ENCODE results near the gene DSPP. TPM values are rescaled to one million over a fixed set of nuclear protein-coding genes. Genes with fewer than 3 reads are reported as not detected.

DSPP gene
- total RNA-seq, 1 experiment from 2014 or later = not detected

DNA sequence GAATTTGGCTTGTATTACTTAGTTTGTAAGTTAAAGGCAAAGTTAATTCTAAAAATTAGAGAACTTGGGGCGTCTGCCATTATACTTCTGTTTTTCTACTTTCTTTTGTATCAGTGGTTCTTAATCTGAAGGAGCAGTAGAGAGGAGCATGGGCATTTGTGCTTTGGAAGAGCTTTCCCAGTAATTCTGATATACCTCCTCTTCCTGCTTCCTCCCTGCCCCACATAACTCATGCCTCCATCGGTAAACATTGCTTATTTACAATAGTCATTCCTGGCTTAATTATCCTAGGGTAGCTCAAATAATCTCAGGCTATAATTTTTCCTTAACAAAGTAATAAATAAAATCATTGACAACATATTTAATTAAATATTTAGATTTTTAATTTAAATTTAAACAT, 42.1 kb upstream of the DSPP start:
- TF ChIP-seq SOX15 (CRISPR knock-in tag; IDR thresholded peaks at IDR 0.05) (no peak), ZNF423 (CRISPR knock-in tag; IDR thresholded peaks at IDR 0.05) (no peak), ZNF281 (CRISPR knock-in tag; IDR thresholded peaks at IDR 0.05) (no peak), TP53 (CRISPR knock-in tag; IDR thresholded peaks at IDR 0.05) (no peak), ZNF671 (CRISPR knock-in tag; IDR thresholded peaks at IDR 0.05) (no peak), ETV6 (CRISPR knock-in tag; IDR thresholded peaks at IDR 0.05) (no peak), NR1H2 (CRISPR knock-in tag; IDR thresholded peaks at IDR 0.05) (no peak)
- TF ChIP-seq, protein P1, sequence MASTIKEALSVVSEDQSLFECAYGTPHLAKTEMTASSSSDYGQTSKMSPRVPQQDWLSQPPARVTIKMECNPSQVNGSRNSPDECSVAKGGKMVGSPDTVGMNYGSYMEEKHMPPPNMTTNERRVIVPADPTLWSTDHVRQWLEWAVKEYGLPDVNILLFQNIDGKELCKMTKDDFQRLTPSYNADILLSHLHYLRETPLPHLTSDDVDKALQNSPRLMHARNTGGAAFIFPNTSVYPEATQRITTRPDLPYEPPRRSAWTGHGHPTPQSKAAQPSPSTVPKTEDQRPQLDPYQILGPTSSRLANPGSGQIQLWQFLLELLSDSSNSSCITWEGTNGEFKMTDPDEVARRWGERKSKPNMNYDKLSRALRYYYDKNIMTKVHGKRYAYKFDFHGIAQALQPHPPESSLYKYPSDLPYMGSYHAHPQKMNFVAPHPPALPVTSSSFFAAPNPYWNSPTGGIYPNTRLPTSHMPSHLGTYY (CRISPR knock-in tag; IDR thresholded peaks at IDR 0.05) = no peak
- Mint-ChIP-seq H3K27ac (no peak overlapping the region), H3K4me3 (no peak overlapping the region), H3K27me3 (ENCODE audit: low read depth) (no peaks in the 10 kb centered on the region), H3K9me3 (peaks cover 7% of the 10 kb centered on the region), H3K4me1 (peaks cover 10% of the 10 kb centered on the region), H3K36me3 (no peaks in the 10 kb centered on the region)
- ChIA-PET CTCF (interaction anchor here (0.9 kb wide), 1 partner anchor 287 kb away, joined by 3 read pairs; no protein-coding TSS in a partner anchor), POLR2A (no interaction called here)
- DNase-seq (ENCODE audit: low spot score) (no peak), ATAC-seq (no peak)

GRCh38 chr4:87567191-87567590, 41.1 kb upstream of the DSPP start:
- no peak for ATAC-seq
- Mint-ChIP-seq H3K4me1 (peaks cover 10% of the 10 kb centered on the region), H3K27ac (no peak overlapping the region), H3K27me3 (ENCODE audit: low read depth) (no peaks in the 10 kb centered on the region), H3K4me3 (no peak overlapping the region), H3K36me3 (no peaks in the 10 kb centered on the region), H3K9me3 (peaks cover 6% of the 10 kb centered on the region)
- no peak for DNase-seq (ENCODE audit: low spot score)
- ChIA-PET POLR2A (no interaction called here), CTCF (interaction anchor here (0.6 to 1.3 kb wide), 3 partner anchors 24 to 286 kb away, joined by 3 to 6 read pairs (median 3); no protein-coding TSS in a partner anchor)
- TF ChIP-seq CTCF (IDR thresholded peaks at IDR 0.05) = no peak
- TF ChIP-seq ZNF396 (CRISPR knock-in tag; IDR thresholded peaks at IDR 0.05; ENCODE audit: borderline replicate concordance) = no peak
- TF ChIP-seq JAZF1 (CRISPR knock-in tag; IDR thresholded peaks at IDR 0.05) = no peak
- TF ChIP-seq ZNF317 (CRISPR knock-in tag; IDR thresholded peaks at IDR 0.05; ENCODE audit: borderline replicate concordance, low read depth) = no peak
- no peak for TF ChIP-seq ETV6 (CRISPR knock-in tag; IDR thresholded peaks at IDR 0.05)
- TF ChIP-seq NFYB (CRISPR knock-in tag; conservative IDR thresholded peaks at IDR 0.05; ENCODE audit: low read depth) = no peak
- no peak for TF ChIP-seq ZNF263 (CRISPR knock-in tag; IDR thresholded peaks at IDR 0.05; ENCODE audit: low read depth)
- no peak for TF ChIP-seq GRHL2 (CRISPR knock-in tag; IDR thresholded peaks at IDR 0.05; ENCODE audit: insufficient replicate concordance, severe bottlenecking)
- TF ChIP-seq USF2 (CRISPR knock-in tag; IDR thresholded peaks at IDR 0.05) = no peak
- TF ChIP-seq, protein P2, sequence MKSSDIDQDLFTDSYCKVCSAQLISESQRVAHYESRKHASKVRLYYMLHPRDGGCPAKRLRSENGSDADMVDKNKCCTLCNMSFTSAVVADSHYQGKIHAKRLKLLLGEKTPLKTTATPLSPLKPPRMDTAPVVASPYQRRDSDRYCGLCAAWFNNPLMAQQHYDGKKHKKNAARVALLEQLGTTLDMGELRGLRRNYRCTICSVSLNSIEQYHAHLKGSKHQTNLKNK (CRISPR knock-in tag; IDR thresholded peaks at IDR 0.05) = no peak
- TF ChIP-seq, protein P3, sequence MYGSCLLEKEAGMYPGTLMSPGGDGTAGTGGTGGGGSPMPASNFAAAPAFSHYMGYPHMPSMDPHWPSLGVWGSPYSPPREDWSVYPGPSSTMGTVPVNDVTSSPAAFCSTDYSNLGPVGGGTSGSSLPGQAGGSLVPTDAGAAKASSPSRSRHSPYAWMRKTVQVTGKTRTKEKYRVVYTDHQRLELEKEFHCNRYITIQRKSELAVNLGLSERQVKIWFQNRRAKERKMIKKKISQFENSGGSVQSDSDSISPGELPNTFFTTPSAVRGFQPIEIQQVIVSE (CRISPR knock-in tag; IDR thresholded peaks at IDR 0.05; ENCODE audit: borderline replicate concordance) = no peak
- no peak for TF ChIP-seq SMAD4 (CRISPR knock-in tag; IDR thresholded peaks at IDR 0.05)
- TF ChIP-seq, protein P4, sequence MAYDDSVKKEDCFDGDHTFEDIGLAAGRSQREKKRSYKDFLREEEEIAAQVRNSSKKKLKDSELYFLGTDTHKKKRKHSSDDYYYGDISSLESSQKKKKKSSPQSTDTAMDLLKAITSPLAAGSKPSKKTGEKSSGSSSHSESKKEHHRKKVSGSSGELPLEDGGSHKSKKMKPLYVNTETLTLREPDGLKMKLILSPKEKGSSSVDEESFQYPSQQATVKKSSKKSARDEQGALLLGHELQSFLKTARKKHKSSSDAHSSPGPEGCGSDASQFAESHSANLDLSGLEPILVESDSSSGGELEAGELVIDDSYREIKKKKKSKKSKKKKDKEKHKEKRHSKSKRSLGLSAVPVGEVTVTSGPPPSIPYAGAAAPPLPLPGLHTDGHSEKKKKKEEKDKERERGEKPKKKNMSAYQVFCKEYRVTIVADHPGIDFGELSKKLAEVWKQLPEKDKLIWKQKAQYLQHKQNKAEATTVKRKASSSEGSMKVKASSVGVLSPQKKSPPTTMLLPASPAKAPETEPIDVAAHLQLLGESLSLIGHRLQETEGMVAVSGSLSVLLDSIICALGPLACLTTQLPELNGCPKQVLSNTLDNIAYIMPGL (CRISPR knock-in tag; IDR thresholded peaks at IDR 0.05) = no peak
- no peak for TF ChIP-seq ZNF425 (CRISPR knock-in tag; conservative IDR thresholded peaks at IDR 0.05)
- no peak for TF ChIP-seq ZNF416 (CRISPR knock-in tag; IDR thresholded peaks at IDR 0.05)
- TF ChIP-seq NR2C2 (CRISPR knock-in tag; IDR thresholded peaks at IDR 0.05) = no peak
